SK-N-MC (cell line): Measurements from ENCODE around the gene SLC44A1.

Source experiments
- EZH2 ChIP-seq: fragments of 200-600 bp; sonication (generic); IDR thresholded peaks from one replicate; pipeline ENCODE4 v1.6.1; 2017; ENCODE audit warnings: antibody characterized with exemption
- FOXP2 ChIP-seq: optimal IDR thresholded peaks from 2 replicates; pipeline ENCODE3; 2011; ENCODE audit warnings: mild to moderate bottlenecking, moderate library complexity; ENCODE audit not compliant: insufficient read depth; ENCODE audit errors: extremely low read length, control extremely low read depth
- POLR2AphosphoS5 ChIP-seq: IDR thresholded peaks from 2 replicates; pipeline ENCODE4 v1.6.1; 2012; ENCODE audit warnings: mild to moderate bottlenecking, low read depth, low read length, borderline replicate concordance

- TF ChIP-seq POLR2AphosphoS5 = no peak
- TF ChIP-seq EZH2 = no peak
- no peak for TF ChIP-seq FOXP2
These were observed 85.8 kb downstream of the SLC44A1 start for GRCh38 chr9:105330201-105330600.
